HepG2 (cell line): ENCODE data around the gene GNB1. TPM values are rescaled to one million over a fixed set of nuclear protein-coding genes. Genes with fewer than 3 reads are reported as not detected.

ENCODE experiments used
- ATAC-seq: fragments of 200-7000 bp; cut with Tn5 transposase; 3 replicates; pipeline ENCODE4 v1.9.1; 2020; ENCODE audit warnings: mild to moderate bottlenecking, moderate library complexity
- BruUV-seq: library from RNA; stranded (reverse); fragments of 400-500 nt; replicated peaks from 2 replicates; lab custom pipeline; 2021; lab: Mats Ljungman, UMichigan
- CTCF ChIA-PET: fragments of 300-600 bp; formaldehyde crosslinking; extraction: SDS; loops from one replicate; lab custom pipeline; 2021; ENCODE audit warnings: low total read pairs, inconsistent platforms, low intra/inter-chr PET ratio; lab: Yijun Ruan, JAX
- POLR2A ChIA-PET: fragments of 350-600 bp; sonication (Branson Sonifier 250); formaldehyde crosslinking; loops from one replicate; lab custom pipeline; 2020; ENCODE audit warnings: antibody characterized with exemption, inconsistent platforms; lab: Yijun Ruan, JAX
- DNase-seq: peaks from one replicate; pipeline ENCODE4 v3.0.0-alpha.2; 2015; ENCODE audit warnings: low spot score
- FAIRE-seq: peaks from 3 replicates; lab custom pipeline; 2011; peaks lifted over from hg19 to GRCh38; lab: Jason Lieb, UNC
- H2AFZ ChIP-seq: one replicate; pipeline ENCODE4 v1.6.1; 2011; ENCODE audit warnings: low read length, inconsistent platforms
- H3K27ac ChIP-seq: fragments of 300-600 bp; 3 replicates; pipeline ENCODE4 v1.8.0; 2011; ENCODE audit warnings: mixed run types, mild to moderate bottlenecking, mixed read lengths, low read length, inconsistent platforms; ENCODE audit not compliant: insufficient read depth; ENCODE audit errors: extremely low read length
- H3K27me3 ChIP-seq, 2 experiments: fragments of 200-600 bp in 1 of 2; 2 replicates in 1 of 2; 3 replicates in 1 of 2; pipeline versions ENCODE4 v1.6.0 to v1.8.0; 2011; ENCODE audit warnings: low read length in 2 of 2, mild to moderate bottlenecking in 2 of 2, moderate library complexity in 2 of 2, inconsistent platforms in 1 of 2; ENCODE audit not compliant: insufficient read depth in 2 of 2, control insufficient read depth in 1 of 2
- H3K36me3 ChIP-seq, 2 experiments: fragments of 200-600 bp in 1 of 2; replicated peaks in 1 of 2; 2 replicates in 1 of 2; 3 replicates in 1 of 2; pipeline versions ENCODE4 v1.5.1 to v1.8.0; 2011; ENCODE audit warnings: low read length in 2 of 2, inconsistent platforms in 1 of 2; ENCODE audit not compliant: insufficient read depth in 2 of 2, control insufficient read depth in 1 of 2
- H3K4me1 ChIP-seq: 2 replicates; pipeline ENCODE4 v1.5.1; 2012; ENCODE audit warnings: low read length, inconsistent platforms; ENCODE audit not compliant: insufficient read depth
- H3K4me2 ChIP-seq: 2 replicates; pipeline ENCODE4 v1.6.0; 2011; ENCODE audit warnings: low read depth, low read length, inconsistent platforms
- H3K4me3 ChIP-seq, 3 experiments: fragments of 200-600 bp in 1 of 3; sonication (generic), shearing (Covaris generic) in 1 of 3; replicated peaks in 1 of 3; 2 replicates each; pipeline ENCODE4 v1.5.1; 2011 to 2016; ENCODE audit warnings: low read length in 3 of 3, inconsistent platforms in 2 of 3, low read depth in 2 of 3, mild to moderate bottlenecking in 2 of 3, control low read depth in 1 of 3, mixed read lengths in 1 of 3; ENCODE audit not compliant: insufficient read depth in 1 of 3
- H3K79me2 ChIP-seq: one replicate; pipeline ENCODE4 v1.6.1; 2011; ENCODE audit warnings: low read length, inconsistent platforms; ENCODE audit not compliant: insufficient read depth
- H3K9ac ChIP-seq: 2 replicates; pipeline ENCODE4 v1.6.0; 2011; ENCODE audit warnings: mild to moderate bottlenecking, low read depth, low read length, inconsistent platforms; ENCODE audit not compliant: insufficient read depth
- H3K9me3 ChIP-seq: 2 replicates; pipeline ENCODE4 v1.5.1; 2012; ENCODE audit warnings: mild to moderate bottlenecking, low read length
- H4K20me1 ChIP-seq: 2 replicates; pipeline ENCODE4 v1.6.0; 2011; ENCODE audit warnings: inconsistent platforms, mild to moderate bottlenecking, low read length, moderate library complexity; ENCODE audit not compliant: insufficient read depth
- DPF2 ChIP-seq: sonication (generic); formaldehyde crosslinking; IDR thresholded peaks from 2 replicates; pipeline ENCODE4 v1.4.0; 2020; ENCODE audit warnings: mild to moderate bottlenecking, low read depth, missing genetic modification reagents, borderline replicate concordance
- MAFF ChIP-seq: IDR thresholded peaks from 2 replicates; pipeline ENCODE4 v1.6.1; 2011; ENCODE audit warnings: low read depth, low read length, improper control_type of control experiment
- MAFK ChIP-seq, 2 experiments: IDR thresholded peaks in 1 of 2; conservative IDR thresholded peaks in 1 of 2; 2 replicates each; pipeline ENCODE4 v1.6.1; 2011; ENCODE audit warnings: improper control_type of control experiment in 2 of 2, low read length in 2 of 2
- MTA3 ChIP-seq: sonication (generic); formaldehyde crosslinking; IDR thresholded peaks from 2 replicates; pipeline ENCODE4 v1.4.0; 2020; ENCODE audit warnings: missing genetic modification reagents
- RELA ChIP-seq: sonication (generic); formaldehyde crosslinking; IDR thresholded peaks from 2 replicates; pipeline ENCODE4 v1.4.0; 2020; ENCODE audit warnings: missing genetic modification reagents
- SMARCE1 ChIP-seq: fragments of 450-650 bp; IDR thresholded peaks from 2 replicates; pipeline ENCODE4 v1.6.1; 2017; ENCODE audit warnings: borderline replicate concordance
- ZNF329 ChIP-seq: sonication (generic); formaldehyde crosslinking; IDR thresholded peaks from 2 replicates; pipeline ENCODE4 v1.9.0; 2021; ENCODE audit warnings: low read depth, mild to moderate bottlenecking, missing genetic modification reagents
- WGBS: methylation state at CpG from one replicate; pipeline ENCODE4 v1.1.6; 2017; ENCODE audit warnings: low lambda C conversion rate; 5-methylcytosine and 5-hydroxymethylcytosine counted together
- in situ Hi-C: cut with HindIII; loops from 2 replicates; pipeline ENCODE4 v1.10.0; 2017; ENCODE audit warnings: low pct_unique_long_range_greater_than_20kb; ENCODE audit not compliant: extremely low pct_ligation_motif_present
- intact Hi-C: fragments of 100-400 bp; cut with micrococcal nuclease; formaldehyde crosslinking; loops from one replicate; pipeline ENCODE4 v1.10.0; 2022; ENCODE audit not compliant: unreplicated experiment
- polyA plus RNA-seq, 8 experiments: library from polyadenylated mRNA; depleted of rRNA in 3 of 8; stranded (reverse) in 7 of 8; unstranded in 1 of 8; fragments of >200 nt; fragmentation: Illumina TruSeq in 4 of 8; extraction: Trizol in 4 of 8; gene quantifications; 2 replicates each; pipeline versions ENCODE4 v1.2.1 to v1.2.3, GENCODE V29; 2011 to 2016; ENCODE audit warnings: low read depth in 4 of 8, missing spikeins in 1 of 8, mixed read lengths in 1 of 8; ENCODE audit not compliant: insufficient read depth in 1 of 8
- total RNA-seq, 5 experiments: library from RNA; depleted of rRNA; stranded (reverse); fragments of >200 nt; fragmentation: Illumina TruSeq; extraction: Trizol; gene quantifications; 2 replicates each; pipeline ENCODE4 v1.2.3, GENCODE V29; 2016; ENCODE audit warnings: low read depth in 1 of 5
- TF ChIP-seq, protein P1 (sequence below): sonication (generic); formaldehyde crosslinking; IDR thresholded peaks from 2 replicates; pipeline ENCODE4 v1.5.0; 2020; ENCODE audit warnings: missing genetic modification reagents
- TF ChIP-seq, protein P2 (sequence below), 2 experiments: sonication (generic) in 1 of 2; formaldehyde crosslinking in 1 of 2; IDR thresholded peaks; 2 replicates each; pipeline versions ENCODE4 v1.4.0 to v1.6.1; 2016 to 2020; ENCODE audit warnings: borderline replicate concordance in 1 of 2, low read depth in 1 of 2, mild to moderate bottlenecking in 1 of 2, missing genetic modification reagents in 1 of 2

The GNB1 gene
- total and polyA plus RNA-seq, 2 of the 13 experiments (the other 11 are each of a cell fraction or from before 2014, with no cell fraction given): 66.2 to 327 TPM

DNA sequence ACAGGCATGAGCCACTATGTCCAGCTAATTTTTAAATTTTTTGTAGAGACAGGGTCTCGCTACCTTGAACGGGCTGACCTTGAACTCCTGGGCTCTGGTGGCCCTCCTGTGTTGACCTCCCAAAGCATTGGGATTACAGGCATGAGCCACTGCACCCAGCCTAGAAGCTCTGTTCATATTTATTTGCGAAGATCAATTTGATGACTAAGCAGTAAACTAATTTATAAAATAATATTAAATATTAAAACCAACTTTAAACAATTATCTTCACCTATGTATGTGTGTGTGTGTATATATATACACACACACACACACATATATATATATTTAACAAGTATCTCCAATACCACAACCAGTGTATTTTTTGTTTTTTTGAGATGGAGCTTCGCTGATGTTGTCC, 117.0 kb downstream of the GNB1 start:
- 68% methylated on average over 4 of the region's 4 CpGs for WGBS
- TF ChIP-seq MTA3 (CRISPR knock-in tag) (no peak), SMARCE1 (no peak), RELA (CRISPR knock-in tag) (no peak), MAFK (conservative IDR thresholded peaks at IDR 0.05 in 1 of 2, IDR thresholded peaks at IDR 0.05 in 1 of 2; ENCODE audit: low read length in 2 of 2) (peak; percentile 80 to 89), DPF2 (CRISPR knock-in tag) (no peak), ZNF329 (CRISPR knock-in tag) (no peak), MAFF (peak; percentile 73)
- TF ChIP-seq, protein P1, sequence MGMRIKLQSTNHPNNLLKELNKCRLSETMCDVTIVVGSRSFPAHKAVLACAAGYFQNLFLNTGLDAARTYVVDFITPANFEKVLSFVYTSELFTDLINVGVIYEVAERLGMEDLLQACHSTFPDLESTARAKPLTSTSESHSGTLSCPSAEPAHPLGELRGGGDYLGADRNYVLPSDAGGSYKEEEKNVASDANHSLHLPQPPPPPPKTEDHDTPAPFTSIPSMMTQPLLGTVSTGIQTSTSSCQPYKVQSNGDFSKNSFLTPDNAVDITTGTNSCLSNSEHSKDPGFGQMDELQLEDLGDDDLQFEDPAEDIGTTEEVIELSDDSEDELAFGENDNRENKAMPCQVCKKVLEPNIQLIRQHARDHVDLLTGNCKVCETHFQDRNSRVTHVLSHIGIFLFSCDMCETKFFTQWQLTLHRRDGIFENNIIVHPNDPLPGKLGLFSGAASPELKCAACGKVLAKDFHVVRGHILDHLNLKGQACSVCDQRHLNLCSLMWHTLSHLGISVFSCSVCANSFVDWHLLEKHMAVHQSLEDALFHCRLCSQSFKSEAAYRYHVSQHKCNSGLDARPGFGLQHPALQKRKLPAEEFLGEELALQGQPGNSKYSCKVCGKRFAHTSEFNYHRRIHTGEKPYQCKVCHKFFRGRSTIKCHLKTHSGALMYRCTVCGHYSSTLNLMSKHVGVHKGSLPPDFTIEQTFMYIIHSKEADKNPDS (CRISPR knock-in tag): no peak
- TF ChIP-seq, protein P2, sequence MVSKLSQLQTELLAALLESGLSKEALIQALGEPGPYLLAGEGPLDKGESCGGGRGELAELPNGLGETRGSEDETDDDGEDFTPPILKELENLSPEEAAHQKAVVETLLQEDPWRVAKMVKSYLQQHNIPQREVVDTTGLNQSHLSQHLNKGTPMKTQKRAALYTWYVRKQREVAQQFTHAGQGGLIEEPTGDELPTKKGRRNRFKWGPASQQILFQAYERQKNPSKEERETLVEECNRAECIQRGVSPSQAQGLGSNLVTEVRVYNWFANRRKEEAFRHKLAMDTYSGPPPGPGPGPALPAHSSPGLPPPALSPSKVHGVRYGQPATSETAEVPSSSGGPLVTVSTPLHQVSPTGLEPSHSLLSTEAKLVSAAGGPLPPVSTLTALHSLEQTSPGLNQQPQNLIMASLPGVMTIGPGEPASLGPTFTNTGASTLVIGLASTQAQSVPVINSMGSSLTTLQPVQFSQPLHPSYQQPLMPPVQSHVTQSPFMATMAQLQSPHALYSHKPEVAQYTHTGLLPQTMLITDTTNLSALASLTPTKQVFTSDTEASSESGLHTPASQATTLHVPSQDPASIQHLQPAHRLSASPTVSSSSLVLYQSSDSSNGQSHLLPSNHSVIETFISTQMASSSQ (IDR thresholded peaks at IDR 0.05; ENCODE audit: low read depth): no peak
- TF ChIP-seq, protein P2 (CRISPR knock-in tag; IDR thresholded peaks at IDR 0.05; ENCODE audit: borderline replicate concordance): no peak
- Histone ChIP-seq H3K27ac (no peak overlapping the region), H3K27me3 (no peaks in the 10 kb centered on the region), H4K20me1 (peaks cover 7% of the 10 kb centered on the region), H2AFZ (no peak overlapping the region), H3K4me3 (no peak overlapping the region), H3K79me2 (peaks cover 75% of the 10 kb centered on the region), H3K36me3 (peaks cover 0 to 20% of the 10 kb centered on the region in 2 experiments; a peak in 4 of 5 replicates), H3K4me2 (no peak overlapping the region), H3K4me1 (peaks cover 46% of the 10 kb centered on the region), H3K9ac (no peak overlapping the region), H3K9me3 (peaks cover 17% of the 10 kb centered on the region)
- intact Hi-C loops: no loop called here
- ChIA-PET CTCF (no interaction called here), POLR2A (interaction anchor here (0.8 to 1.4 kb wide), 3 partner anchors 9 to 135 kb away, joined by 3 read pairs; no protein-coding TSS in a partner anchor)
- BruUV-seq: no TSS peak
- DNase-seq: no peak
- ATAC-seq: no peak
- in situ Hi-C loops: no loop called here
- no peak for FAIRE-seq
